ENCODE results near the gene IFNA6. TPM values are rescaled to one million over a fixed set of nuclear protein-coding genes. Genes with fewer than 3 reads are reported as not detected.

Gene IFNA6
- not detected for total RNA-seq

- Histone ChIP-seq H3K27me3 (no peaks in the 10 kb centered on the region), H3K4me1 (no peaks in the 10 kb centered on the region), H3K4me3 (no peak within 1 kb of the TSS), H3K9me3 (no peaks in the 10 kb centered on the region), H3K36me3 (no peaks in the 10 kb centered on the region), H3K27ac (no peak within 1 kb of the TSS)
- no peak for DNase-seq (ENCODE audit: low spot score in 2 of 2)
- intact Hi-C loops (cut with DNase I) = no loop called here
- no peak for TF ChIP-seq CTCF (IDR thresholded peaks at IDR 0.05)
Observed at GRCh38 chr9:21350787-21351186, at the start of gene IFNA6. TSS of gene IFNA6 (minus strand) at chr9:21350887. CDS start at chr9:21350887, 0 bp downstream.

GRCh38 chr9:21399956-21400355 lies 49.3 kb upstream of the IFNA6 start:
- no peaks in the 10 kb centered on the region for H3K27me3 ChIP-seq
- no peak overlapping the region for H3K27ac ChIP-seq
- DNase-seq (ENCODE audit: low spot score in 2 of 2) = no peak
- TF ChIP-seq CTCF (IDR thresholded peaks at IDR 0.05) = no peak
- intact Hi-C loops (cut with DNase I) = loop anchor here (5.0 to 10.0 kb wide), 3 partner anchors 68 to 595 kb away; partner anchors contain the start of genes CDKN2A and CDKN2B-AS1
- no peak overlapping the region for H3K4me3 ChIP-seq
- H3K4me1 ChIP-seq = peaks cover 0 to 8% of the 10 kb centered on the region in 2 donors
- H3K36me3 ChIP-seq = no peaks in the 10 kb centered on the region
- no peaks in the 10 kb centered on the region for H3K9me3 ChIP-seq

- H3K4me1 ChIP-seq = peaks cover 0 to 8% of the 10 kb centered on the region in 2 donors
- intact Hi-C loops (cut with DNase I) = loop anchor here (5.0 to 10.0 kb wide), 2 partner anchors 67 to 156 kb away; no protein-coding TSS in a partner anchor
- no peak overlapping the region for H3K27ac ChIP-seq
- no peaks in the 10 kb centered on the region for H3K36me3 ChIP-seq
- DNase-seq (ENCODE audit: low spot score in 2 of 2) = no peak
- no peak for TF ChIP-seq CTCF (IDR thresholded peaks at IDR 0.05)
- H3K9me3 ChIP-seq = no peaks in the 10 kb centered on the region
- no peaks in the 10 kb centered on the region for H3K27me3 ChIP-seq
- no peak overlapping the region for H3K4me3 ChIP-seq
Observed at GRCh38 chr9:21398955-21399489, 48.3 kb upstream of the IFNA6 start.

GRCh38 chr9:21395778-21396717 lies 45.4 kb upstream of the IFNA6 start:
- peak overlapping the region; percentile 50 to 63 for H3K4me3 ChIP-seq
- DNase-seq (ENCODE audit: low spot score in 2 of 2) = no peak
- H3K4me1 ChIP-seq = no peaks in the 10 kb centered on the region
- H3K9me3 ChIP-seq = no peaks in the 10 kb centered on the region
- peak; percentile 41 to 78 (median 64) for TF ChIP-seq CTCF (IDR thresholded peaks at IDR 0.05)
- intact Hi-C loops (cut with DNase I) = loop anchor here (5.0 to 10.0 kb wide), 2 partner anchors 64 to 159 kb away; no protein-coding TSS in a partner anchor
- no peaks in the 10 kb centered on the region for H3K27me3 ChIP-seq
- H3K36me3 ChIP-seq = no peaks in the 10 kb centered on the region
- no peak overlapping the region for H3K27ac ChIP-seq

- intact Hi-C loops (cut with DNase I) = loop anchor here (10.0 kb wide), 1 partner anchor 163 kb away; no protein-coding TSS in a partner anchor
- no peak for DNase-seq (ENCODE audit: low spot score in 2 of 2)
- H3K4me3 ChIP-seq = no peak overlapping the region
- H3K36me3 ChIP-seq = no peaks in the 10 kb centered on the region
- no peak for TF ChIP-seq CTCF (IDR thresholded peaks at IDR 0.05)
- H3K4me1 ChIP-seq = no peaks in the 10 kb centered on the region
- no peaks in the 10 kb centered on the region for H3K9me3 ChIP-seq
- no peaks in the 10 kb centered on the region for H3K27me3 ChIP-seq
- H3K27ac ChIP-seq = no peak overlapping the region
Observed at GRCh38 chr9:21392270-21392669, 41.6 kb upstream of the IFNA6 start.
